SIG-M5 (cell line): ENCODE data around the gene PLXNA4.

Experiments used
- DNase-seq: peaks from one replicate; lab custom pipeline; 2025; lab: John Stamatoyannopoulos, UW

The PLXNA4 gene

GRCh38 chr7:132261327-132262159 lies 314.7 kb downstream of the PLXNA4 start:
- no peak for DNase-seq

- DNase-seq = no peak
Observed at GRCh38 chr7:132258231-132258630, 318.0 kb downstream of the PLXNA4 start.

- DNase-seq = no peak
Observed at GRCh38 chr7:132257253-132257652, 319.0 kb downstream of the PLXNA4 start.

- DNase-seq = no peak
Observed at GRCh38 chr7:132256721-132257212, 319.5 kb downstream of the PLXNA4 start.

GRCh38 chr7:132255898-132256297 lies 320.4 kb downstream of the PLXNA4 start:
- DNase-seq = no peak

- DNase-seq = no peak
Observed at GRCh38 chr7:132255115-132255797, 321.0 kb downstream of the PLXNA4 start.

- DNase-seq = no peak
Observed at GRCh38 chr7:132254455-132254854, 321.8 kb downstream of the PLXNA4 start.

- DNase-seq = no peak
Observed at GRCh38 chr7:132252793-132253100, 323.5 kb downstream of the PLXNA4 start.

- DNase-seq = no peak
Observed at GRCh38 chr7:132251327-132251659, 325.0 kb downstream of the PLXNA4 start.

GRCh38 chr7:132250480-132251326 lies 325.6 kb downstream of the PLXNA4 start:
- DNase-seq = no peak

GRCh38 chr7:132249256-132249971 lies 326.9 kb downstream of the PLXNA4 start:
- DNase-seq = no peak

- DNase-seq = no peak
Observed at GRCh38 chr7:132248841-132249240, 327.4 kb downstream of the PLXNA4 start.

- no peak for DNase-seq
Observed at GRCh38 chr7:132247995-132248618, 328.2 kb downstream of the PLXNA4 start.

- no peak for DNase-seq
Observed at GRCh38 chr7:132246591-132246990, 329.7 kb downstream of the PLXNA4 start.

GRCh38 chr7:132245539-132245938 lies 330.7 kb downstream of the PLXNA4 start:
- no peak for DNase-seq

- no peak for DNase-seq
Observed at GRCh38 chr7:132244903-132245480, 331.3 kb downstream of the PLXNA4 start.

GRCh38 chr7:132243463-132243862 lies 332.8 kb downstream of the PLXNA4 start:
- DNase-seq = no peak

GRCh38 chr7:132243051-132243450 lies 333.2 kb downstream of the PLXNA4 start:
- DNase-seq = no peak

- DNase-seq = no peak
Observed at GRCh38 chr7:132242192-132242812, 334.0 kb downstream of the PLXNA4 start.

- DNase-seq = no peak
Observed at GRCh38 chr7:132240821-132241422, 335.3 kb downstream of the PLXNA4 start.
